ENCODE measurements around the gene PHLDB2.

- TF ChIP-seq CTCF (IDR thresholded peaks at IDR 0.05), result no peak
- TF ChIP-seq POLR2A (IDR thresholded peaks at IDR 0.05; ENCODE audit: low read depth), result no peak
- TF ChIP-seq POLR2AphosphoS5 (IDR thresholded peaks at IDR 0.05), result no peak
Observed at GRCh38 chr3:111890051-111890580, 31.1 kb downstream of the PHLDB2 start.

Measured in esophagus muscularis mucosa (tissue), 3 donors.